ENCODE data around the gene SH3GLB2. TPM values are rescaled to one million over a fixed set of nuclear protein-coding genes. Genes with fewer than 3 reads are reported as not detected.
"Not testable (repeated sequence)": the region's sequence is repeated elsewhere in the genome, so short reads cannot be mapped to it uniquely, and the experiment has no call there.

SH3GLB2 gene
- total RNA-seq, 1 donor, result 39.3 TPM

DNA sequence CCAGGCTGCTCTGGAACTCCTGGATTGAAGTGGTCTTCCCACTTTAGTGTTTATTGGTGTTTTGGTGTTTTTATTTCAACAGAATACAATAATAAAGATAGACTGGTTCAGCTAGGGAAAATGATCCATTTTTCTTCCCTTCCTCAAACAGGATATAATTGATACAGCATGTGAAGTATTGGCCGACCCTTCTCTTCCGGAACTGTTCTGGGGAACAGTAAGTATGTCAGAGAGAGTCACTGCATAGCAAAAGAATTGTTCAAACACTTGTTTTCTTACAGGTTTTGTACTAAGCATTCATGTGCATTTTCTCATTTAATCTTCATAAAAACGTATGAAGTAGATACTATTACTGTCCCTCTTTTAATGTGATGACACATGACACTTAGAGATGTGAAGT lies 49.0 kb downstream of the SH3GLB2 start:
- TF ChIP-seq, protein P1, sequence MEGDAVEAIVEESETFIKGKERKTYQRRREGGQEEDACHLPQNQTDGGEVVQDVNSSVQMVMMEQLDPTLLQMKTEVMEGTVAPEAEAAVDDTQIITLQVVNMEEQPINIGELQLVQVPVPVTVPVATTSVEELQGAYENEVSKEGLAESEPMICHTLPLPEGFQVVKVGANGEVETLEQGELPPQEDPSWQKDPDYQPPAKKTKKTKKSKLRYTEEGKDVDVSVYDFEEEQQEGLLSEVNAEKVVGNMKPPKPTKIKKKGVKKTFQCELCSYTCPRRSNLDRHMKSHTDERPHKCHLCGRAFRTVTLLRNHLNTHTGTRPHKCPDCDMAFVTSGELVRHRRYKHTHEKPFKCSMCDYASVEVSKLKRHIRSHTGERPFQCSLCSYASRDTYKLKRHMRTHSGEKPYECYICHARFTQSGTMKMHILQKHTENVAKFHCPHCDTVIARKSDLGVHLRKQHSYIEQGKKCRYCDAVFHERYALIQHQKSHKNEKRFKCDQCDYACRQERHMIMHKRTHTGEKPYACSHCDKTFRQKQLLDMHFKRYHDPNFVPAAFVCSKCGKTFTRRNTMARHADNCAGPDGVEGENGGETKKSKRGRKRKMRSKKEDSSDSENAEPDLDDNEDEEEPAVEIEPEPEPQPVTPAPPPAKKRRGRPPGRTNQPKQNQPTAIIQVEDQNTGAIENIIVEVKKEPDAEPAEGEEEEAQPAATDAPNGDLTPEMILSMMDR (IDR thresholded peaks at IDR 0.05; ENCODE audit: insufficient read depth, low read depth, low read length), result no peak
- H3K4me3 ChIP-seq (ENCODE audit: low read depth, low read length), result no peak overlapping the region
- no peak for DNase-seq (ENCODE audit: low read depth)

DNA sequence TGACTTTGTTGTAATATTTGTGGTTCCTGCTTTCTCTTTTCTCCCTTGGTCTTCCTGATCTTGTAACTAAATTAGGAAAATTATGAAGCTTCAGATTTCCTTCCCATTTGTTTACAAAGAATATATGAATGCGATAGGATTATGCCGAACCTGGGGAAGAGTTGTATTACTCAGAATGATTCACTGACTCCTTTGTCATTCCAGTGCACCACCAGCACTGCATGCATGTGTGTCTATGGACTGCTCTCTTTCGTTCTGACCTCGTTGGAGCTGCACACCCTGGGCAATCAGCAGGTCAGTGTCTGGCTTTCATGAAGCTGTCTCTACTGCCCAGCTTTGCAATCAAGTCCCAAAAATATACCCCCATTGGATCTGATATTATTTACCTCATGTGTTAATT lies 55.2 kb downstream of the SH3GLB2 start:
- H3K4me3 ChIP-seq (ENCODE audit: low read depth, low read length), result no peak overlapping the region
- DNase-seq (ENCODE audit: low read depth), result peak; percentile 41
- TF ChIP-seq, protein P1 (IDR thresholded peaks at IDR 0.05; ENCODE audit: insufficient read depth, low read depth, low read length), result no peak

DNA sequence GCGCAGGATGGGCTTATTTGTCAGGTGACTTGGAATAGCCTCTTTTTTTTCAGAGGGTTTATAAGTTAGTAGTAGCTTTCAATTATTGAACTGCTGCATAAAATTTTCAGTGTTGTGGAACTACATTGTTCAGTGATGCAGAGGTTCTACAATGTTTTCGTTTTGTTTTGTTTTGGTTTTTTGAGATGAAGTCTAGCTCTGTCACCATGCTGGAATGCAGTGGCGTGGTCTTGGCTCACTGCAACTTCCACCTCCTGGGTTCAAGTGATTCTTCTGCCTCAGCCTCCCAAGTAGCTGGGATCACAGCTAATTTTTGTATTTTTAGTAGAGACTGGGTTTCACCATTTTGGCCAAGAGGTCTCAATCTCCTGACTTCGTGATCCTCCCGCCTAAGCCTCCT lies 58.6 kb downstream of the SH3GLB2 start:
- peak; percentile 21 for DNase-seq (ENCODE audit: low read depth)
- no peak overlapping the region for H3K4me3 ChIP-seq (ENCODE audit: low read depth, low read length)
- TF ChIP-seq, protein P1 (IDR thresholded peaks at IDR 0.05; ENCODE audit: insufficient read depth, low read depth, low read length), result no peak

DNA sequence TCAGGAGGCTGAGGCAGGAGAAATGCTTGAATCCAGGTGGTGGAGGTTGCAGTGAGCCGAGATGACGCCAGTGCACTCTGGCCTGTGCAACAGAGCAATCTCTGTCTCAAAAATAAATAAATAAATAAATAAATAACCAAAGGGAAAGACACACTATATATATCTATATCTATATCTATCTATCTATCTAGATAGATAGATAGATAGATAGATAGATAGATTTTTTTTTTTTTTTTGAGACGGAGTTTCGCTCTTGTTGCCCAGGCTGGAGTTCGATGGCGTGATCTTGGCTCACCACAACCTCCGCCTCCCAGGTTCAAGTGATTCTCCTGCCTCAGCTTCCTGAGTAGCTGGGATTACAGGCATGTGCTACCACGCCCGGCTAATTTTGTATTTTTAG lies 66.7 kb downstream of the SH3GLB2 start:
- DNase-seq (ENCODE audit: low read depth); H3K4me3 ChIP-seq (ENCODE audit: low read depth, low read length): not testable (repeated sequence)

Other genes with a start within 250 kb of the SH3GLB2 start
- gene TBC1D13, start 241.1 kb downstream of the SH3GLB2 start, total RNA-seq, result 10.4 and 12.9 TPM in 2 replicates
- gene ENDOG, start 209.8 kb downstream of the SH3GLB2 start, total RNA-seq, result 17.3 and 26.4 TPM in 2 replicates
- 11.7 and 12.6 TPM in 2 replicates for gene SPOUT1, start 198.5 kb downstream of the SH3GLB2 start, total RNA-seq
- gene KYAT1, start 146.4 kb downstream of the SH3GLB2 start, total RNA-seq, result 6.8 and 11.2 TPM in 2 replicates
- 53.5 and 62.2 TPM in 2 replicates for gene LRRC8A, start 146.2 kb downstream of the SH3GLB2 start, total RNA-seq
- 9.9 and 11.9 TPM in 2 replicates for gene PHYHD1, start 107.3 kb downstream of the SH3GLB2 start, total RNA-seq
- 24.8 and 31.5 TPM in 2 replicates for gene DOLK, start 80.7 kb downstream of the SH3GLB2 start, total RNA-seq
- 48.0 and 59.2 TPM in 2 replicates for gene NUP188, start 80.6 kb downstream of the SH3GLB2 start, total RNA-seq
- gene MIGA2, start 8.3 kb upstream of the SH3GLB2 start, total RNA-seq, result 22.5 and 26.1 TPM in 2 replicates
- 11.6 and 14.2 TPM in 2 replicates for gene DOLPP1, start 52.8 kb upstream of the SH3GLB2 start, total RNA-seq
- gene CRAT, start 82.5 kb upstream of the SH3GLB2 start, total RNA-seq, result 33.2 and 38.7 TPM in 2 replicates
- 133 and 136 TPM in 2 replicates for gene PTPA, start 83.1 kb upstream of the SH3GLB2 start, total RNA-seq
- gene IER5L, start 149.9 kb upstream of the SH3GLB2 start, total RNA-seq, result 60.5 and 75.7 TPM in 2 replicates

Measured in fibroblast of villous mesenchyme (primary cell).